ENCODE results near the gene SORBS1. TPM values are rescaled to one million over a fixed set of nuclear protein-coding genes. Genes with fewer than 3 reads are reported as not detected.

Gene SORBS1
- total and polyA plus RNA-seq, 2 donors (not counting 3 experiments of a cell fraction or from before 2014, with no cell fraction given): 2.0 to 7.9 TPM

DNA sequence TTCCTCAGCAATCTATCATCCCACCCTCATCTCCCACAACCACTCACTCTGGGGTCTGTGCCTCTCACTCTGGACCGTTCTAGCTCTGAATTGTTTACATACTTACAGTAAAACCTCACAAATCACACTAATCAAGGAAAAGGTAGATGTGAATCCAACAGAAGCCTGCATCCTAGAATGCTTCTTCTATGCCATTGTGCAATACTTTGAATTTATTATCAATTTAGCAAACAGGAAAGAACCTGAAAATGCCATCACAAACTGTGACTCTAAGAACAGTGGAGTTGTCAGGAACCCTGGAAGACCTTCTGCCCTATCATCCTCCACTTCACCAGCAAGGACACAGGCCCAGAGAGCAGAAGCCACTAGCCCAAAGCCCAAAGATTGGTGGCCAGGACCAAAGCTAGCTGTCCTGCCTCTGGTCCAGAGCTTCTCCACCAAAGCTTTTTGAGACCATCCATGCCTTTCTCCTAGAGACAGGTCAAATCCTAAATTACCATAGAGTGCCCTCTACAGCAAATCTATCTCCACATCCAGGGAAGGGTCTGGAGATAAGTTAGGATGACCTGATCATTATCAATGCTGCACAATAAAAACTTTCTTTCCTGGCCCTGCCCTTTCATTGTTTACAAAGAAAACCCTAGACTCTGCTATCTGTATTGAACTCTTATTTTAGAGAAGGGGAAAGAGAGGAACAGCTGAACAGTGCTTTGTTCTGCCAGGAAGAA lies 2.4 kb downstream of the SORBS1 start:
- no peak for FAIRE-seq
- CTCF ChIA-PET: interaction anchor here (0.8 to 1.2 kb wide), 3 partner anchors 113 to 128 kb away, joined by 3 to 6 read pairs (median 3); no protein-coding TSS in a partner anchor

More for the DNA sequence above, 2.4 kb downstream of the SORBS1 start:
- Histone ChIP-seq H3K27ac (ENCODE audit: insufficient read depth, low read depth, low read length) (no peak overlapping the region), H3K36me3 (ENCODE audit: control insufficient read depth in 2 of 2, extremely low read depth in 1 of 2, insufficient read depth in 2 of 2, low read length in 2 of 2) (no peaks in the 10 kb centered on the region), H3K27me3 (ENCODE audit: control insufficient read depth in 2 of 2, insufficient read depth in 2 of 2, low read length in 2 of 2) (peaks cover 0 to 7% of the 10 kb centered on the region in 2 experiments), H3K9me1 (replicated peaks; ENCODE audit: control insufficient read depth, extremely low read depth, insufficient read depth, low read length) (no peaks in the 10 kb centered on the region), H3K9me3 (replicated peaks; ENCODE audit: control insufficient read depth, insufficient read depth, low read length) (no peaks in the 10 kb centered on the region), H3K79me2 (ENCODE audit: control insufficient read depth, insufficient read depth, low read length) (no peaks in the 10 kb centered on the region), H2AFZ (ENCODE audit: low read depth, low read length) (no peak overlapping the region), H4K20me1 (replicated peaks; ENCODE audit: control insufficient read depth, extremely low read depth, insufficient read depth, low read length) (no peaks in the 10 kb centered on the region), H3K4me1 (ENCODE audit: control insufficient read depth, extremely low read depth, insufficient read depth, low read length) (peaks cover 2% of the 10 kb centered on the region), H3K9ac (replicated peaks; ENCODE audit: extremely low read depth, insufficient read depth, low read length) (no peak overlapping the region), H3K4me2 (ENCODE audit: insufficient read depth, low read length) (no peak overlapping the region), H3K4me3 (replicated peaks in 1 of 3; ENCODE audit: insufficient read depth in 1 of 3, low read depth in 1 of 3, low read length in 3 of 3) (no peak overlapping the region)
- intact Hi-C loops (cut with micrococcal nuclease) (no loop called here), dilution Hi-C loops (cut with MboI; ENCODE audit: extremely low pct_ligation_motif_present, low sequenced_read_pairs) (no loop called here)
- POLR2A ChIA-PET: no interaction called here
- no TSS peak for BruUV-seq (replicated peaks)
- DNase-seq (ENCODE audit: low read depth, low spot score): no peak
- TF ChIP-seq GATA2 (IDR thresholded peaks at IDR 0.05; ENCODE audit: insufficient read depth, insufficient read length, low read depth, low read length) (no peak), POLR2AphosphoS5 (IDR thresholded peaks at IDR 0.05; ENCODE audit: insufficient read depth, low read depth, low read length) (no peak), JUN (IDR thresholded peaks at IDR 0.05; ENCODE audit: borderline replicate concordance, insufficient read depth, insufficient read length, low read depth) (no peak), MYC (IDR thresholded peaks at IDR 0.05; ENCODE audit: low read depth, low read length) (no peak), EZH2 (IDR thresholded peaks at IDR 0.05; ENCODE audit: borderline replicate concordance, low read depth, low read length, severe bottlenecking) (no peak), FOS (IDR thresholded peaks at IDR 0.05; ENCODE audit: borderline replicate concordance, insufficient read depth, low read length) (no peak), POLR2A (IDR thresholded peaks at IDR 0.05; ENCODE audit: low read depth, low read length) (no peak)
- TF ChIP-seq, protein P1, sequence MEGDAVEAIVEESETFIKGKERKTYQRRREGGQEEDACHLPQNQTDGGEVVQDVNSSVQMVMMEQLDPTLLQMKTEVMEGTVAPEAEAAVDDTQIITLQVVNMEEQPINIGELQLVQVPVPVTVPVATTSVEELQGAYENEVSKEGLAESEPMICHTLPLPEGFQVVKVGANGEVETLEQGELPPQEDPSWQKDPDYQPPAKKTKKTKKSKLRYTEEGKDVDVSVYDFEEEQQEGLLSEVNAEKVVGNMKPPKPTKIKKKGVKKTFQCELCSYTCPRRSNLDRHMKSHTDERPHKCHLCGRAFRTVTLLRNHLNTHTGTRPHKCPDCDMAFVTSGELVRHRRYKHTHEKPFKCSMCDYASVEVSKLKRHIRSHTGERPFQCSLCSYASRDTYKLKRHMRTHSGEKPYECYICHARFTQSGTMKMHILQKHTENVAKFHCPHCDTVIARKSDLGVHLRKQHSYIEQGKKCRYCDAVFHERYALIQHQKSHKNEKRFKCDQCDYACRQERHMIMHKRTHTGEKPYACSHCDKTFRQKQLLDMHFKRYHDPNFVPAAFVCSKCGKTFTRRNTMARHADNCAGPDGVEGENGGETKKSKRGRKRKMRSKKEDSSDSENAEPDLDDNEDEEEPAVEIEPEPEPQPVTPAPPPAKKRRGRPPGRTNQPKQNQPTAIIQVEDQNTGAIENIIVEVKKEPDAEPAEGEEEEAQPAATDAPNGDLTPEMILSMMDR (IDR thresholded peaks at IDR 0.05; ENCODE audit: extremely low read depth in 1 of 2, insufficient read depth in 1 of 2, low read depth in 1 of 2, low read length in 2 of 2): no peak
- TF ChIP-seq, protein P2, sequence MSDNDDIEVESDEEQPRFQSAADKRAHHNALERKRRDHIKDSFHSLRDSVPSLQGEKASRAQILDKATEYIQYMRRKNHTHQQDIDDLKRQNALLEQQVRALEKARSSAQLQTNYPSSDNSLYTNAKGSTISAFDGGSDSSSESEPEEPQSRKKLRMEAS (IDR thresholded peaks at IDR 0.05; ENCODE audit: insufficient read depth, insufficient read length): no peak

Measured in endothelial cell of umbilical vein (primary cell).